ENCODE measurements around the gene EHF. TPM values are rescaled to one million over a fixed set of nuclear protein-coding genes. Genes with fewer than 3 reads are reported as not detected.

Gene EHF
- total and polyA plus RNA-seq, 8 donors = 15.5 to 142 (median 44.4) TPM

DNA sequence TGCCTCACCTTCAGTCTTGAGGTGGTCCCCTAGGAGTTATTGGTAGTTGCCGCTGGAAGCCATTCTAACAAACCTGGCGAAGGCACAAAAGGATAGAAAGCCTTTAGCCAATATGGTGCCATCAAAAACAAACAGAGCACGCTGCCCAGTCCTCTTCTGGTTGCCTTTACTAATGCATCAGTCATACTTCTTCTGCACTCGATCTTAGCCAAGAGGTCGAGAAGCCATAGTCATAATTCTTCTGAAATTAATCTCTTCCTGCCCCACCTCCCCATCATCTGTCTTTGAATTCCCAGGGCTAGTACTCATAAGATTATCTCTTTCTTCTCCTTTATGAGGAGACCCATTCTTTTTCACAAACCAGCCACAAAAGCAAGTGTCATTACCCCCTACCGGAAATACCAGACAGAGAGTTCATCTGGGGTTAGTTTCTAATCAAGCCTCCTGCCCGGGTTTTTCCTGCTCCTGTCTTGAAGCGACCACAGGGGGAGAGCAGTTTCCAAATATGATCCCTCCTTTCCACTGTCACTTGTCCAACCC, 21.4 kb upstream of the EHF start:
- peaks cover 0 to 3% (median 0%) of the 10 kb centered on the region in 4 donors for H3K9me3 ChIP-seq
- 33 to 53% (median 39%) methylated on average over 8 of the region's 8 CpGs for WGBS, 5 donors
- TF ChIP-seq POLR2AphosphoS5 (IDR thresholded peaks at IDR 0.05) = no peak
- TF ChIP-seq, protein P1, sequence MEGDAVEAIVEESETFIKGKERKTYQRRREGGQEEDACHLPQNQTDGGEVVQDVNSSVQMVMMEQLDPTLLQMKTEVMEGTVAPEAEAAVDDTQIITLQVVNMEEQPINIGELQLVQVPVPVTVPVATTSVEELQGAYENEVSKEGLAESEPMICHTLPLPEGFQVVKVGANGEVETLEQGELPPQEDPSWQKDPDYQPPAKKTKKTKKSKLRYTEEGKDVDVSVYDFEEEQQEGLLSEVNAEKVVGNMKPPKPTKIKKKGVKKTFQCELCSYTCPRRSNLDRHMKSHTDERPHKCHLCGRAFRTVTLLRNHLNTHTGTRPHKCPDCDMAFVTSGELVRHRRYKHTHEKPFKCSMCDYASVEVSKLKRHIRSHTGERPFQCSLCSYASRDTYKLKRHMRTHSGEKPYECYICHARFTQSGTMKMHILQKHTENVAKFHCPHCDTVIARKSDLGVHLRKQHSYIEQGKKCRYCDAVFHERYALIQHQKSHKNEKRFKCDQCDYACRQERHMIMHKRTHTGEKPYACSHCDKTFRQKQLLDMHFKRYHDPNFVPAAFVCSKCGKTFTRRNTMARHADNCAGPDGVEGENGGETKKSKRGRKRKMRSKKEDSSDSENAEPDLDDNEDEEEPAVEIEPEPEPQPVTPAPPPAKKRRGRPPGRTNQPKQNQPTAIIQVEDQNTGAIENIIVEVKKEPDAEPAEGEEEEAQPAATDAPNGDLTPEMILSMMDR (IDR thresholded peaks at IDR 0.05) = no peak
- no peak for TF ChIP-seq EP300 (IDR thresholded peaks at IDR 0.05)
- no peak for TF ChIP-seq POLR2A (IDR thresholded peaks at IDR 0.05)
- peaks cover 43 to 78% (median 51%) of the 10 kb centered on the region in 4 donors for H3K4me1 ChIP-seq
- H3K4me3 ChIP-seq = no peak overlapping the region
- intact Hi-C loops (cut with DNase I; ENCODE audit: low total_unique reads) = no loop called here
- peak overlapping the region; percentile 79 to 87 (median 84) for H3K27ac ChIP-seq
- no peaks in the 10 kb centered on the region for H3K36me3 ChIP-seq
- DNase-seq = no peak
- H3K27me3 ChIP-seq = no peaks in the 10 kb centered on the region

DNA sequence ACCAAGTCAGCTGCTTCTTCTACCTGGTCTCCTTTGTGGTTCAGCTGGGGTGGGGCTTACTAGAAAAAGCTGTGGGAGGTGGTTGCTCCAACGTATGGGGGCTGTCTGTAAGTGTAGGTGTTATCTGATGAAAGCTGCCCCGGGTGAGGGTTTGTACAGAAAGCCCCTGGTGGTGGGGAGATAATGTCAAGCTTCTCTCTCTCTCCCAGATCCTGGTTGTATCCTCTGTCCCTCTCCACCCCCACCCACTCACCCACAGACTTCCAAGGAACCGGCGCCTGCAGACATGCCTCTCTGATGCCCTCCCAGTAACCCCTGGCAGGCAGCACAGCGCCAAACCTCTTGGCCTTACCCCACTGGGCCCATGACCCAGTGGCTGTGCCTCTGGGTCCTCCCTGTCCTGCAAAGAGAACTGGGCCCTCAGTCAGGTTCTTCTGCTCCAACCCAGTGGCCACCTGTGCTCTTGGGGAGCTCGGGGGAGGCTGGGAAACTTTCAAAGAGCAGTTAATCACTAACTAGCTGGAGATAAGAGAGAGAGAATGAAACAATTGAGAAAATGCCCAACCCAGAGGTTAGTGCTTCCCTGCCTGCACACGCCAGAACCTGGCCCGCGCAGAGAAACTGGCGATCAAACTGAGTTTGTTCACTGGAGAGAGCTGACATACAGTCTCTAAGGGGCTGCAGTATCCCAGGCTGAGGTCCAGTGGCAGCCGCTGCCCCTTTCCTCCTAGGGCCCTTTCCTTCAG, 20.4 kb upstream of the EHF start:
- peak overlapping the region; percentile 79 to 87 (median 84) for H3K27ac ChIP-seq
- H3K27me3 ChIP-seq = no peaks in the 10 kb centered on the region
- peak; percentile 87 to 91 for DNase-seq
- no peak overlapping the region for H3K4me3 ChIP-seq
- peaks cover 43 to 73% (median 50%) of the 10 kb centered on the region in 4 donors for H3K4me1 ChIP-seq
- TF ChIP-seq POLR2AphosphoS5 (IDR thresholded peaks at IDR 0.05) = peak; percentile 17 to 76 (median 59)
- no peak for TF ChIP-seq POLR2A (IDR thresholded peaks at IDR 0.05)
- H3K9me3 ChIP-seq = peaks cover 0 to 3% (median 0%) of the 10 kb centered on the region in 4 donors
- intact Hi-C loops (cut with DNase I; ENCODE audit: low total_unique reads) = no loop called here
- 20 to 41% (median 22%) methylated on average over 10 to 11 of the region's 11 CpGs for WGBS, 5 donors
- no peaks in the 10 kb centered on the region for H3K36me3 ChIP-seq

DNA sequence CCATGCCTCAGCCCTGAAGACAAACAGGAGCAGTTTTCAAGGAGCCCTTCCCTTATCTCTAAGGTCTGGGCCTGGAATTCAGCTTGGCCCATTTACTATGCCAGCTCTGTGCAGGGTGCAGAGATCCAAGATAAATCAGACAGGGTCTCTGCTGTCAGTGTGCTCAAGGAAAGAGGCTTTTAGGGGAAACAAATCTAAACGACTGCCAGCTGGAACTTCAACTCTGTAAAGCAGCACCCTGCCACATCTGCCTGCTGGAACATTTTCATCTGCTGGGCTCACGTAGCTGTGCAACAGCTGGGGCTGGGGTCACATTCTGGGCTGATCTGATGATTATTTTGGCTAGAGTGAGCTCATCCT, 19.8 kb upstream of the EHF start:
- H3K4me1 ChIP-seq = peaks cover 43 to 70% (median 49%) of the 10 kb centered on the region in 4 donors
- peak in 1 of 2 donors; percentile 69 for DNase-seq
- TF ChIP-seq POLR2A (IDR thresholded peaks at IDR 0.05) = no peak
- TF ChIP-seq EP300 (IDR thresholded peaks at IDR 0.05) = no peak
- TF ChIP-seq, protein P1 (IDR thresholded peaks at IDR 0.05) = no peak
- TF ChIP-seq POLR2AphosphoS5 (IDR thresholded peaks at IDR 0.05) = no peak
- no peaks in the 10 kb centered on the region for H3K27me3 ChIP-seq
- peak overlapping the region; percentile 79 to 87 (median 84) for H3K27ac ChIP-seq
- H3K4me3 ChIP-seq = no peak overlapping the region
- WGBS, 5 donors = 9 to 34% (median 21%) methylated on average over 2 of the region's 2 CpGs
- H3K36me3 ChIP-seq = no peaks in the 10 kb centered on the region
- intact Hi-C loops (cut with DNase I; ENCODE audit: low total_unique reads) = no loop called here
- peaks cover 0 to under 1% (median 0%) of the 10 kb centered on the region in 4 donors for H3K9me3 ChIP-seq

DNA sequence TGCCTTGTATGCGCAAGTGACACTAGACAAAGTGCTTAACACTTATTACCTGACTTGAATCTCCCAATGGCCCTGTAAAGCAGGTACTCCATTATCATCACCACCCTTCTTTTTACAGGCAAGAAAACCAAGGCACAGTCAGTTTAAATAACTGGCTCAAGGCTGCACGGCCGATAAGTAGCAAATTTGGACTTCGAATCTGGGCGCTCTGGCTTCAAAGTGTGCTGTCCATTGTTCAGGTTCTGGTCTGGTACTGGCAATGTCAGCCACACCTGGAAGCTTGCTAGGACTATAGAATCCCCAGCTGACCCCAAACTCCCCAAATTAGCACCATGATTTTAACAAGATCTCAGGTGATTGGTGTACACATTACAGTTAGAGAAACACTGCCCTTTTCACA, 19.3 kb upstream of the EHF start:
- TF ChIP-seq POLR2AphosphoS5 (IDR thresholded peaks at IDR 0.05) (no peak), POLR2A (IDR thresholded peaks at IDR 0.05) (no peak), EP300 (IDR thresholded peaks at IDR 0.05) (no peak)
- TF ChIP-seq, protein P1 (IDR thresholded peaks at IDR 0.05) = no peak
- H3K4me3 ChIP-seq = no peak overlapping the region
- H3K9me3 ChIP-seq = no peaks in the 10 kb centered on the region
- no peaks in the 10 kb centered on the region for H3K27me3 ChIP-seq
- WGBS, 5 donors = 29 to 66% (median 45%) methylated on average over 5 of the region's 5 CpGs
- H3K4me1 ChIP-seq = peaks cover 43 to 70% (median 48%) of the 10 kb centered on the region in 4 donors
- intact Hi-C loops (cut with DNase I; ENCODE audit: low total_unique reads) = no loop called here
- peak overlapping the region; percentile 79 to 87 (median 84) for H3K27ac ChIP-seq
- DNase-seq = peak in 1 of 2 donors; percentile 36
- H3K36me3 ChIP-seq = no peaks in the 10 kb centered on the region

All from stomach (tissue), 9 donors.